Jurkat, Clone E6-1 (cell line): ENCODE data around the gene DPEP1.
"Not testable (repeated sequence)": the region's sequence is repeated elsewhere in the genome, so short reads cannot be mapped to it uniquely, and the experiment has no call there.

Experiments
- DNase-seq: peaks from one replicate; pipeline ENCODE4 v3.0.0-alpha.2; 2011; ENCODE audit warnings: low read depth, low spot score
- H3K4me3 ChIP-seq: 2 replicates; pipeline ENCODE4 v1.5.1; 2011; ENCODE audit warnings: mild to moderate bottlenecking, low read length, control low read depth, moderate library complexity

DPEP1 gene

GRCh38 chr16:89576153-89577054, 37.0 kb upstream of the DPEP1 start:
- no peak for DNase-seq
- peak overlapping the region; percentile 47 for H3K4me3 ChIP-seq

- no peak overlapping the region for H3K4me3 ChIP-seq
- DNase-seq, result no peak
Measured at GRCh38 chr16:89577055-89577759, 36.2 kb upstream of the DPEP1 start.

GRCh38 chr16:89579351-89579750, 34.1 kb upstream of the DPEP1 start:
- no peak overlapping the region for H3K4me3 ChIP-seq
- DNase-seq, result no peak

- no peak for DNase-seq
- H3K4me3 ChIP-seq, result no peak overlapping the region
Measured at GRCh38 chr16:89581045-89581695, 32.3 kb upstream of the DPEP1 start.

GRCh38 chr16:89581861-89582563, 31.4 kb upstream of the DPEP1 start:
- H3K4me3 ChIP-seq, result no peak overlapping the region
- DNase-seq, result no peak

- H3K4me3 ChIP-seq, result no peak overlapping the region
- no peak for DNase-seq
Measured at GRCh38 chr16:89582614-89583196, 30.7 kb upstream of the DPEP1 start.

GRCh38 chr16:89583197-89583894, 30.1 kb upstream of the DPEP1 start:
- no peak overlapping the region for H3K4me3 ChIP-seq
- no peak for DNase-seq

- no peak for DNase-seq
- H3K4me3 ChIP-seq, result no peak overlapping the region
Measured at GRCh38 chr16:89583895-89584644, 29.4 kb upstream of the DPEP1 start.

- H3K4me3 ChIP-seq, result no peak overlapping the region
- no peak for DNase-seq
Measured at GRCh38 chr16:89584768-89585549, 28.5 kb upstream of the DPEP1 start.

GRCh38 chr16:89586218-89586617, 27.2 kb upstream of the DPEP1 start:
- DNase-seq, result no peak
- no peak overlapping the region for H3K4me3 ChIP-seq

- DNase-seq, result no peak
- H3K4me3 ChIP-seq, result no peak overlapping the region
Measured at GRCh38 chr16:89586853-89587252, 26.6 kb upstream of the DPEP1 start.

GRCh38 chr16:89587676-89588075, 25.8 kb upstream of the DPEP1 start:
- not testable (repeated sequence) for H3K4me3 ChIP-seq, DNase-seq

- DNase-seq, result no peak
- H3K4me3 ChIP-seq, result no peak overlapping the region
Measured at GRCh38 chr16:89588413-89589109, 24.9 kb upstream of the DPEP1 start.

- DNase-seq, result no peak
- no peak overlapping the region for H3K4me3 ChIP-seq
Measured at GRCh38 chr16:89589241-89589926, 24.1 kb upstream of the DPEP1 start.

GRCh38 chr16:89593841-89594240, 19.6 kb upstream of the DPEP1 start:
- H3K4me3 ChIP-seq, result no peak overlapping the region
- peak; percentile 84 for DNase-seq
